Measurements from ENCODE around the gene DAO.

DNA sequence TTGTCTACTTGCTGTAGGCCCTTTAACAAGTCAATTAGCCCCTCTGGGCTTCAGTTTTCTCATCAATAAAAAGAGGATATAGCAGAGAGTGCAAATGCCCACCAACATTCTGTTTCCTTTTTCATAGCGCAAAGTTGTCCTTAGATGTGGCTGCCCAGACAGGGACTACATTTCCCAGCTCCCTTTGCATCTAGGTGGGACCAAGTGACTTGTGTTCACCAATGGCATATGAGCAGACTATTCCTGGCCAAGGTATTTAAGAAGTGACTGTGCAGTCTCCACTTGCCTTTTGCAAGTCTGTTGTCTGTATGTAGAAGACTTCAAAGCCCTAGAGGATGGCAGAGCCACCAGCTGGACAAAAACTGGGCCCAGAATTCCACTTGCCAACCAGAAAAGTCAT lies 59.7 kb downstream of the DAO start:
- TF ChIP-seq, protein P1, sequence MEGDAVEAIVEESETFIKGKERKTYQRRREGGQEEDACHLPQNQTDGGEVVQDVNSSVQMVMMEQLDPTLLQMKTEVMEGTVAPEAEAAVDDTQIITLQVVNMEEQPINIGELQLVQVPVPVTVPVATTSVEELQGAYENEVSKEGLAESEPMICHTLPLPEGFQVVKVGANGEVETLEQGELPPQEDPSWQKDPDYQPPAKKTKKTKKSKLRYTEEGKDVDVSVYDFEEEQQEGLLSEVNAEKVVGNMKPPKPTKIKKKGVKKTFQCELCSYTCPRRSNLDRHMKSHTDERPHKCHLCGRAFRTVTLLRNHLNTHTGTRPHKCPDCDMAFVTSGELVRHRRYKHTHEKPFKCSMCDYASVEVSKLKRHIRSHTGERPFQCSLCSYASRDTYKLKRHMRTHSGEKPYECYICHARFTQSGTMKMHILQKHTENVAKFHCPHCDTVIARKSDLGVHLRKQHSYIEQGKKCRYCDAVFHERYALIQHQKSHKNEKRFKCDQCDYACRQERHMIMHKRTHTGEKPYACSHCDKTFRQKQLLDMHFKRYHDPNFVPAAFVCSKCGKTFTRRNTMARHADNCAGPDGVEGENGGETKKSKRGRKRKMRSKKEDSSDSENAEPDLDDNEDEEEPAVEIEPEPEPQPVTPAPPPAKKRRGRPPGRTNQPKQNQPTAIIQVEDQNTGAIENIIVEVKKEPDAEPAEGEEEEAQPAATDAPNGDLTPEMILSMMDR (IDR thresholded peaks at IDR 0.05), result no peak
- no peak for TF ChIP-seq POLR2AphosphoS5 (IDR thresholded peaks at IDR 0.05)

Measured in breast epithelium (tissue), 3 donors.